ENCODE measurements around the gene RPS17.
"Not testable (repeated sequence)": the region's sequence is repeated elsewhere in the genome, so short reads cannot be mapped to it uniquely, and the experiment has no call there.

Gene RPS17

GRCh38 chr15:82533801-82534200 lies 6.5 kb downstream of the RPS17 start:
- no peak overlapping the region for H3K4me3 ChIP-seq (ENCODE audit: low read depth, low read length)
- TF ChIP-seq, protein P1, sequence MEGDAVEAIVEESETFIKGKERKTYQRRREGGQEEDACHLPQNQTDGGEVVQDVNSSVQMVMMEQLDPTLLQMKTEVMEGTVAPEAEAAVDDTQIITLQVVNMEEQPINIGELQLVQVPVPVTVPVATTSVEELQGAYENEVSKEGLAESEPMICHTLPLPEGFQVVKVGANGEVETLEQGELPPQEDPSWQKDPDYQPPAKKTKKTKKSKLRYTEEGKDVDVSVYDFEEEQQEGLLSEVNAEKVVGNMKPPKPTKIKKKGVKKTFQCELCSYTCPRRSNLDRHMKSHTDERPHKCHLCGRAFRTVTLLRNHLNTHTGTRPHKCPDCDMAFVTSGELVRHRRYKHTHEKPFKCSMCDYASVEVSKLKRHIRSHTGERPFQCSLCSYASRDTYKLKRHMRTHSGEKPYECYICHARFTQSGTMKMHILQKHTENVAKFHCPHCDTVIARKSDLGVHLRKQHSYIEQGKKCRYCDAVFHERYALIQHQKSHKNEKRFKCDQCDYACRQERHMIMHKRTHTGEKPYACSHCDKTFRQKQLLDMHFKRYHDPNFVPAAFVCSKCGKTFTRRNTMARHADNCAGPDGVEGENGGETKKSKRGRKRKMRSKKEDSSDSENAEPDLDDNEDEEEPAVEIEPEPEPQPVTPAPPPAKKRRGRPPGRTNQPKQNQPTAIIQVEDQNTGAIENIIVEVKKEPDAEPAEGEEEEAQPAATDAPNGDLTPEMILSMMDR (conservative IDR thresholded peaks at IDR 0.05; ENCODE audit: low read depth, low read length) = no peak
- DNase-seq (ENCODE audit: low read depth) = no peak

- TF ChIP-seq, protein P1 (conservative IDR thresholded peaks at IDR 0.05; ENCODE audit: low read depth, low read length) = no peak
- no peak overlapping the region for H3K4me3 ChIP-seq (ENCODE audit: low read depth, low read length)
- DNase-seq (ENCODE audit: low read depth) = no peak
Observed at GRCh38 chr15:82532991-82533481, 7.2 kb downstream of the RPS17 start.

DNA sequence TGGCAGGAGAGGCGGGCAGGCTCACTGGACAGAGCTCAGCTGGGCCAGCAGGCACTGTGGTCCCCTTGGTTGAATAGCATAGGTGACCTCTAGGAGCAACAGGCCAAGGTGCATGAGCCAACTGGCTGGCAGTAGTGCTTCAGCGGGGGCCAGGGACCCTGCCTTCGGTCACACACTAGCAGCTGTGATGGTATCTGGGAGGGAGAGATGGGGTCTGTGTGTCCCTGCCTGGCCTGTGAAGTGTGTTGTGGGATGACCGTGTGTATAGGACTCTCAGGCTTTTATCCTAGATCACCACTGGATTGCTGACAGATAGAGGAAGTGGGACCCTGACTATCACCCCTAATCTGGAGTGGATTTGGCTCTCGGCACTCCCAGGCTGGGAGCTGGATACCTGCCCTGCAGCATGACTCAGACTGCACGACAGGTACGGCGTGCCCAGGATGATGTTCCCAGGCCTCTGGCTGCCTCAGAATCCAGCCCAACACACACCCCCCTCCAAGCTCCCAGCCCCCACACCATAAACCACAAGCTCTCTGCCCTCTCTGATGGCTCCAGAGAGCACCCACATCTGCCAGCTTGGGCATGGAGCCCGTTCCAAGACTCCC lies 7.8 kb downstream of the RPS17 start:
- TF ChIP-seq, protein P1 (conservative IDR thresholded peaks at IDR 0.05; ENCODE audit: low read depth, low read length) = no peak
- H3K4me3 ChIP-seq (ENCODE audit: low read depth, low read length) = no peak overlapping the region
- no peak for DNase-seq (ENCODE audit: low read depth)

DNA sequence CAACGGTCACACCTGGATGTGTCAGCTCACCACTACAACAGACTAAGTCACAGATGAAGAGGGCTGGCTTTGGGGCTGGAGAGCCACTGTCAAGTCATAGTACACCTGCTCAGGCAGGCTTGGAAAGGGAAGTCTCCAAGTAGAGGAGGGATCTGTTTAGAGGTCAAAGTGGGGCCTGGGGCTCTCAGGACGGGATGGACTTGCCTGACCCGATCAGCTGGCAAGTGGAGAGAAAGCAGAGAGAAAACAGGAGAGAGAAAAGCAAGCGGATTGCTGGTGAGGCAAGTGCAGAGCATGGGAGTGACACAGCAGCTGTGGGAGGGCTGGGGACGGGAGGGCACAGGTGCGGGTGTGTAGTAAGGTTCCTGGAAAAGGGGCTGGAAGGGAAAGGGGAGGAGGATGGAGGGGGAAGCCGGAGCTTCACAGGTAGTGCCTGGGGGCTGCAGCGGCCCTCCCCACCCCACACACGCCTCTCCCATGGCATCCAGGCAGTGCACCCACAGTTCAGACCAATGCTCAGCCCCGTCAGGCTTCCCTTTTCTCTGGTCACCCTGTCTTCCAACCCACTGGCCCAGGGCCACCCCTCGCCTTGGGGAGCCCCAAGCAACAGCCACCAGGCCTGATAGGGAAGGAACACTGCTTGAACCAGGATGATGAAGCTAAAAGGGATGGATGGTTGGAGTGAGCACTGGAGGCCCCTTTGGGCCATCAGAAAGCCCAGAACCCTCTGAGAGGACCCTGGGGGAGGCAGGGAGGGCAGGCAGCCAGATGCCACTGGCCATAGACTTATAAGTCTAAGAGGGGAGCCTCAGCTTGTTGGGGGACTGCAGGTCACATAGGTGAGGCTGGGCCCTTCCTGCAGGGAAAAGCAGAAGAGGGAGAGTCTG lies 8.5 kb downstream of the RPS17 start:
- TF ChIP-seq, protein P1 (conservative IDR thresholded peaks at IDR 0.05; ENCODE audit: low read depth, low read length) = no peak
- DNase-seq (ENCODE audit: low read depth) = no peak

DNA sequence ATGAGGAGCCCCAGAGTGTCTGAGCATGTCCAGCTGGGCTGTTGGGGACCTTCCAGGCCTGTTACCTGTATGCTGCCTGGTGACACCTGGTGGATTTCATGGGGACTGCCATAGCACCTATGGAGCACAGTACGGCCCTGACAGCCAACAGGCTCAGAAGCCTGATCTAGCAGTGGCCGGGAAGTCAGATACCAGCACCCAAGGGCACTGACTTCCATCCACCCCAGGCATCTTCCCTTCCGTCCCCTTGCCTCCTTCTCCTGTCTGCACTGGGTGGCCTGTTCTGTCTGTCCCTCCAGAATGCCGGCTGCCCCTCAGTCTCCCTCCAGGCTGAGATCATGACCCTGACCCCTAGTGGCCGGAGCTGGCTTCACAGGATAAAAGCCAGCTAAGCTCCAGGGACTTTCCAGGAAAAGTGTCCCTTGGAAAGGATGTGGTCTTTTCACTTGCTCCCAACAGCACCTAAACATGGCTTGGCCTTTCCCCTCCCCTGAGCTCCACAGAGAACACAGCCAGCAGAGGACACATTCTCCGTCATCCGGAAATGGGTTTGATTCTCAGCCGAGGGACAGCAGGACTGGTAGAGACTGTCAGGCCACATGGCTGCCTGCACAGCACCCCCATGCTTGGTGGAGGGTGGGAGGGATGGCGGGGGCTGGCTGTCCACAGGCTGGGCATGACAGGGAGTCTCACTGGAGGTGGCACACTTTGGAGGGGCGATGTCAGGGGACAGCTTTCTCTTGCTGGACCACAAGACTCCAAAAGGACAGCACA lies 9.5 kb downstream of the RPS17 start:
- TF ChIP-seq, protein P1 (conservative IDR thresholded peaks at IDR 0.05; ENCODE audit: low read depth, low read length) = peak; percentile 73
- peak overlapping the region; percentile 28 for H3K4me3 ChIP-seq (ENCODE audit: low read depth, low read length)

More for the DNA sequence above, 8.5 kb downstream of the RPS17 start:
- H3K4me3 ChIP-seq (ENCODE audit: low read depth, low read length) = no peak overlapping the region

GRCh38 chr15:82530006-82530405 lies 10.3 kb downstream of the RPS17 start:
- H3K4me3 ChIP-seq (ENCODE audit: low read depth, low read length) = no peak overlapping the region
- no peak for DNase-seq (ENCODE audit: low read depth)
- TF ChIP-seq, protein P1 (conservative IDR thresholded peaks at IDR 0.05; ENCODE audit: low read depth, low read length) = no peak

More for the DNA sequence above, 9.5 kb downstream of the RPS17 start:
- DNase-seq (ENCODE audit: low read depth) = peak; percentile 69

DNA sequence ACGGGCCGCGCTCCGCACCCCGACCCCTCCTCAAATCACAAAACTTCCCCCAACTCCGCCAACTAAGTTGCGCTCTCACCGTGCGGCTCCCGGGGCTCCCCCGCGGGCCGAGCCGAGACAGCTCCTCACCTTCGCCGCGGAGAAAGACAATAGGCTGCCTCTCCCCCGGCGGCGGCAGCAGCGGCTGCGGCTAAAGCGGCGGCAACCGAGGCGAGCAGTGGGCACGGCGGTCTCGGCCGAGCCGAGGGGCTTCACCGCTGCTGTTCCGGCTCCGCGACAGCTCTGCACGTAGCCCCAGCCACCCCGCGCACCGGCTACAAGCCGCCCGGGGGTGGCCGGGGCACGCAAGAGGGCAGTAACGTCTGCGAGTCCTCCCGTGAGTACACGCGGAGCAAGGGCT lies 26.7 kb downstream of the RPS17 start:
- not testable (repeated sequence) for H3K4me3 ChIP-seq (ENCODE audit: low read depth, low read length); DNase-seq (ENCODE audit: low read depth)

DNA sequence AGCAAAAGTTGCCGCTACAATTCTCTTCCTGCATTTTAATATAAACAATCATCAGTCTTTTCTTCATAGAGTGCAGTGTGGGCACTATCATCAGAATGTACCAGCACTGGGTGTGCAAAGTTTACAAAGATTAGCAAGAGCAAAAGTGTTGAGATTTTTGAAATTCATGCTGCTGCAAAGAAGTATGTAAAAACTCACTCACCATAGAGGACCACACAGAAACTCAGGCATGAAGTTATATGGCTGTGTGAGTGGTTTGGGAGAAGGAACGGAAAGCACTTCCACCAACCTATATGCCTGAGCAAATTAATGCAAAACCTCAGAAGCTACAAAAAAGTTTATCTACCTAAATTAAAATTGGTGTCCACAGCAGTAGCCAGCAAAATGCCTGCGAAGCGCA lies 32.6 kb downstream of the RPS17 start:
- DNase-seq (ENCODE audit: low read depth); H3K4me3 ChIP-seq (ENCODE audit: low read depth, low read length): not testable (repeated sequence)

DNA sequence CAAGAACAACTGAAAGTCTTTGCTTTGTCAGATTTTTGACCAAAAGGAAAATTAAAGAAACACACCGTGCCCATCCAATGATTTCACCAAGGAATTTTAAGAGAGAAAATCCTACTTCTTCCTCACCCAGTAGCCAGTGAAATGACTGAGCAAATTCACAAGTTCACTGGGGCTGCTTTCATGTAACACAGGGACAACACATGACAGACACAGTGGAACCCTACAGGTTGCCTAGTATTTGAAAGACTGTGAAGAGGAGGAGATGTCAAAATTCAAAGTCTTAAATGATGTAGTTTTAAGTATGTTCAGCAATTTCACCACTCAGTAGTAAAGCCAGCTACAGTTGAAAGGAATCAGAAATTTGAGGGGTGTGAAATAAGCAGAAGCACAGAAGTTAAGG lies 33.2 kb downstream of the RPS17 start:
- H3K4me3 ChIP-seq (ENCODE audit: low read depth, low read length); DNase-seq (ENCODE audit: low read depth): not testable (repeated sequence)

- H3K4me3 ChIP-seq (ENCODE audit: low read depth, low read length); DNase-seq (ENCODE audit: low read depth): not testable (repeated sequence)
Observed at GRCh38 chr15:82505842-82506241, 34.4 kb downstream of the RPS17 start.

All from choroid plexus epithelial cell (primary cell).